GM12878 (cell line): ENCODE results near the gene LIN37.

Source experiments
- CEBPB ChIP-seq, 2 experiments: fragments of 150-350 bp in 1 of 2; IDR thresholded peaks; 2 replicates each; pipeline ENCODE4 v1.6.1; 2012 to 2014; ENCODE audit warnings: low read depth in 2 of 2, low read length in 2 of 2, borderline replicate concordance in 1 of 2, inconsistent platforms in 1 of 2
- CHD4 ChIP-seq: fragments of 200-600 bp; sonication (generic); IDR thresholded peaks from 2 replicates; pipeline ENCODE4 v1.6.1; 2016; ENCODE audit warnings: mild to moderate bottlenecking
- CREM ChIP-seq: IDR thresholded peaks from 2 replicates; pipeline ENCODE4 v1.6.1; 2014; ENCODE audit warnings: antibody characterized with exemption, low read depth
- E4F1 ChIP-seq: fragments of 450-650 bp; IDR thresholded peaks from 2 replicates; pipeline ENCODE4 v1.6.1; 2018; ENCODE audit warnings: borderline replicate concordance, mild to moderate bottlenecking; ENCODE audit not compliant: partially characterized antibody
- FOXK2 ChIP-seq: fragments of 450-650 bp; IDR thresholded peaks from 2 replicates; pipeline ENCODE4 v1.6.1; 2017; ENCODE audit warnings: mild to moderate bottlenecking, moderate library complexity
- HDAC2 ChIP-seq: fragments of 200-600 bp; sonication (generic); IDR thresholded peaks from 2 replicates; pipeline ENCODE4 v1.6.1; 2017
- POLR2A ChIP-seq: IDR thresholded peaks from 2 replicates; pipeline ENCODE4 v1.6.1; 2011; ENCODE audit warnings: low read depth, mild to moderate bottlenecking, low read length
- RFX5 ChIP-seq: IDR thresholded peaks from 2 replicates; pipeline ENCODE4 v1.6.1; 2011; ENCODE audit warnings: low read depth, low read length, improper control_type of control experiment
- SMC3 ChIP-seq: IDR thresholded peaks from 2 replicates; pipeline ENCODE4 v1.6.1; 2011; ENCODE audit warnings: low read length, improper control_type of control experiment, borderline replicate concordance
- STAT3 ChIP-seq: IDR thresholded peaks from 2 replicates; pipeline ENCODE4 v1.6.1; 2011; ENCODE audit warnings: low read depth, low read length, improper control_type of control experiment
- USF2 ChIP-seq: IDR thresholded peaks from 2 replicates; pipeline ENCODE4 v1.6.1; 2011; ENCODE audit warnings: low read depth, low read length, improper control_type of control experiment, borderline replicate concordance
- ZZZ3 ChIP-seq: IDR thresholded peaks from 2 replicates; pipeline ENCODE4 v1.6.1; 2011; ENCODE audit warnings: low read depth; ENCODE audit not compliant: control insufficient read depth, insufficient read length
- TF ChIP-seq, protein P1 (sequence below), 3 experiments: IDR thresholded peaks in 2 of 3; conservative IDR thresholded peaks in 1 of 3; 2 replicates each; pipeline ENCODE4 v1.5.1; 2011; ENCODE audit warnings: low read depth in 3 of 3, low read length in 3 of 3, mild to moderate bottlenecking in 3 of 3, control low read depth in 2 of 3, moderate library complexity in 2 of 3, inconsistent platforms in 1 of 3, mixed read lengths in 1 of 3; ENCODE audit not compliant: control insufficient read depth in 2 of 3, insufficient read depth in 1 of 3; ENCODE audit errors: extremely low read depth in 1 of 3

DNA sequence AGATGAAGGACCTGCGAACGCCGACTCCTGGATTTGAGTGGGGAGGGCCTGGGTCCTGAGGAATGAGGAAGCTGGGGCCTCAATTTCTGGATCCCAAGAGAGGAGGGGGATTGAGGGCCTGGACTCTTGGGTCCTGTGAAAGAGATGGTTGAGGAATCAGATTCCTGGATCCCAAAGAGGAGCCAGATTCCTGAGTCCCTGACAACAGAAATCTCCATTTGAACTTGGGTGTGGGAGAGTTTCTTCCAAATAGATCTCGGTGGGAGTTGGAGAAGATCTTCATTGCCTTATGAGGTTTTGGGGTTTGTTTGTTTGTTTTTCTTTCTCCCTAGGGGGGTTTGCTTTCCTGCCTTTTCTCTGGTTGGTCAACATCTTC lies 2.3 kb upstream of the LIN37 start:
- TF ChIP-seq, protein P1, sequence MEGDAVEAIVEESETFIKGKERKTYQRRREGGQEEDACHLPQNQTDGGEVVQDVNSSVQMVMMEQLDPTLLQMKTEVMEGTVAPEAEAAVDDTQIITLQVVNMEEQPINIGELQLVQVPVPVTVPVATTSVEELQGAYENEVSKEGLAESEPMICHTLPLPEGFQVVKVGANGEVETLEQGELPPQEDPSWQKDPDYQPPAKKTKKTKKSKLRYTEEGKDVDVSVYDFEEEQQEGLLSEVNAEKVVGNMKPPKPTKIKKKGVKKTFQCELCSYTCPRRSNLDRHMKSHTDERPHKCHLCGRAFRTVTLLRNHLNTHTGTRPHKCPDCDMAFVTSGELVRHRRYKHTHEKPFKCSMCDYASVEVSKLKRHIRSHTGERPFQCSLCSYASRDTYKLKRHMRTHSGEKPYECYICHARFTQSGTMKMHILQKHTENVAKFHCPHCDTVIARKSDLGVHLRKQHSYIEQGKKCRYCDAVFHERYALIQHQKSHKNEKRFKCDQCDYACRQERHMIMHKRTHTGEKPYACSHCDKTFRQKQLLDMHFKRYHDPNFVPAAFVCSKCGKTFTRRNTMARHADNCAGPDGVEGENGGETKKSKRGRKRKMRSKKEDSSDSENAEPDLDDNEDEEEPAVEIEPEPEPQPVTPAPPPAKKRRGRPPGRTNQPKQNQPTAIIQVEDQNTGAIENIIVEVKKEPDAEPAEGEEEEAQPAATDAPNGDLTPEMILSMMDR (IDR thresholded peaks at IDR 0.05 in 2 of 3, conservative IDR thresholded peaks at IDR 0.05 in 1 of 3; ENCODE audit: control insufficient read depth in 2 of 3, extremely low read depth in 1 of 3, insufficient read depth in 1 of 3, low read depth in 3 of 3, low read length in 3 of 3) = no peak
- TF ChIP-seq FOXK2 (no peak), SMC3 (no peak), CHD4 (no peak), CEBPB (IDR thresholded peaks at IDR 0.05; ENCODE audit: borderline replicate concordance in 1 of 2, low read depth in 2 of 2, low read length in 2 of 2) (no peak), STAT3 (no peak), HDAC2 (no peak), E4F1 (no peak), ZZZ3 (no peak), USF2 (no peak), CREM (no peak), POLR2A (no peak), RFX5 (no peak)
